NCI-H2227 (cell line): ENCODE results near the gene TNF.

ENCODE experiments used
- DNase-seq: peaks from one replicate; lab custom pipeline; 2025; ENCODE audit not compliant: unreplicated experiment; lab: John Stamatoyannopoulos, UW

The TNF gene

GRCh38 chr6:31575335-31575901, at the start of gene TNF:
TSS of gene TNF (plus strand) at chr6:31575565. CDS start at chr6:31575742, 177 bp downstream.
- no peak for DNase-seq

GRCh38 chr6:31525932-31526591, 49.3 kb upstream of the TNF start:
- no peak for DNase-seq

GRCh38 chr6:31528307-31528777, 47.0 kb upstream of the TNF start:
- no peak for DNase-seq

DNA sequence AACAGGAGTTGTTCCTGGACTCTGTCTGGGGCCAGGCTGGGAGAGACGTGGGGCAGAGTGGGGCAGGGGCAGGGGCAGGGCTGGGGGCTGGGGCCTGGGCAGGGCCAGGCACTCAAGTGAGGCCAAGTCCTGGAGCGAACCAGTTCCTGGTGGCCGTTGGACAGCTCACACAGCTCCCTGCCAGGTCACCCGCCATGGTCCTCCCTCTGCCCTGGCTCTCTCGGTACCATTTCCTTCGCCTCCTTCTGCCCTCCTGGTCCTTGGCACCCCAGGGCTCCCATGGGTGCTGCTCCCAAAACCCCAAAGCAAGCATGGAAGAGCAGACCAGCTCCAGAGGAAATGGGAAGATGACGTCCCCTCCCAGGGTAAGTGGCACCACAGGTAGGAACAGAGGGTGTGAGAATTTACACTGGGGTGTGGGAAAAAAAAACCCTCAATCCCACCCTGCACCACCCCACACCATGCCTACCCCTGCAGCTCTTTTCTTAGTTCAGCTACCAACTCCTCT, 46.5 kb upstream of the TNF start, which contains the start of gene MCCD1:
Gene MCCD1 (plus strand): TSS at position 142 of the 508 bp plus-strand sequence. CDS start 53 bp downstream, at position 195.
- no peak for DNase-seq

- DNase-seq: no peak
These were observed 45.8 kb upstream of the TNF start for GRCh38 chr6:31529329-31530150.

DNA sequence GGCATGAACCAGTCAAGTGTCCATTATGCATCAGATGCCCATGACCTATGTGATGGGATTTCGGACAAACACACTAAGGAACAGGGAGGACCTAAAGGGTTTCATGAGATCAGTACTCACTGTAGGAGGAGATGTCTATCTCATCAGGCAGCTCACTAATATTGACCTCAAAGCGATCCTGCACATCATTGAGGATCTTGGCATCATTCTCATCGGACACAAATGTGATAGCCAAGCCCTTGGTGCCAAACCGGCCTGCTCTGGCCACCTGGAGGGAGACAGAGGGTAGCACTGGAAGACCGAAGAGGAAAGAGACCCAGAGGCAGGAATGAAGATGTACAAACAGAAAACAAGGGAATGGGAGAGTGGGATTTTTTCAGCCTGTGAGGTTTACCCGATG, 44.7 kb upstream of the TNF start:
- no peak for DNase-seq

DNA sequence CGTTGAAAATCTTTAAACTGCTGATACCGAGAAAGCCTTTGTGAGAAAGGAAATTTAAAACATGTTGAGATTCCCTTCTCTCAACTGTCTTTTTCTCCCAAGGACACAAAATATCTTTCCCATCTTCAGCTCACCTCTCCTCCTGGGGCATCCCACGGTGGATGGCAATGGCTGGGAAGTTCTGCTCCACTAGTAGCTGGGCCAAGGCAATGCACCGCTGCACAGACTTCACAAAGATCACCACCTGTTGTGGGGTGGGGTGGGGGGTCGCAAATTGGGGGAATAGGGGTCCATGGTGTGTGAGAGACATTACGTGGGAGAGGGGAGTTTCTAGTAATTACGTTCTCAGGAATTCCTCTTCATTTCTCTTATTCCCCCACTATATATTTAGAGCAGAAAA, 44.2 kb upstream of the TNF start:
- DNase-seq: no peak

DNA sequence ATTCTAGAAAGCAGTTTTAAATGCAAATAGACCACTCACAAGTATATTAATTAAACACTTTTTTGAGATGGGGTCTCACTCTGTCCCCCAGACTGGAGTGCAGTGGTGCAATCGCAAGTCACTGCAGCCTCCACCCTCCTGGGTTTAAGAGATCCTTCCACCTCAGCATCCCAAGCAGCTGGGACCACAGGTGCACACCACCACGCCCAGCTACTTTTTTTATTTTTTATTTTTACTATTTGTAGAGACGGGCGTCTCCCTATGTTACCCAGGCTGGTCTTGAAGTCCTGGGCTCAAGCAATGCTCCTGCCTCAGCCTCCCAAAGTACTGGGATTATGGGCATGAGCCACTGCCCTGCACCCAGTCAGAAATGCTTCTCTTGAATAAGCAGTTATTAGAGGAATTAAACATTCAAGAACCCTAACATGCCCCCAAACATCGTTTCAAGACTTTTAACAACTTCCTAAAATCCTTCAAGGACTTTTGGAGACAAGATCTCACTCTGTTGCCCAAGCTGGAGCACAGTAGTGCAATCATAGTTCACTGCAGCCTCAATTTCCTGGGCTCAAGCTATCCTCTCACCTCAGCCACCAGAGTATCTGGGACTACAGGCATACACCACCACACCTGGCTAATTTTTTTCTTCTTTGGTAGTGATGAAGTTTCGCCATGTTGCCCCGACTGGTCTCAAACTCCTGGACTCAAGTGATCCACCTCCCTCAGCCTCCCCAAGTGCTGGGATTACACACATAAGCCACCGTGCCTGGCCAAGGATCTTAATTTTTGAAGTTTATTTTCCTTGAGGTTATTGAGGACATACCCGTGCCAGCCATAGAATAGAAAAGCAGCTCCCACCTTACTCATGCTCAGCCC, 43.4 kb upstream of the TNF start:
- DNase-seq: no peak

DNA sequence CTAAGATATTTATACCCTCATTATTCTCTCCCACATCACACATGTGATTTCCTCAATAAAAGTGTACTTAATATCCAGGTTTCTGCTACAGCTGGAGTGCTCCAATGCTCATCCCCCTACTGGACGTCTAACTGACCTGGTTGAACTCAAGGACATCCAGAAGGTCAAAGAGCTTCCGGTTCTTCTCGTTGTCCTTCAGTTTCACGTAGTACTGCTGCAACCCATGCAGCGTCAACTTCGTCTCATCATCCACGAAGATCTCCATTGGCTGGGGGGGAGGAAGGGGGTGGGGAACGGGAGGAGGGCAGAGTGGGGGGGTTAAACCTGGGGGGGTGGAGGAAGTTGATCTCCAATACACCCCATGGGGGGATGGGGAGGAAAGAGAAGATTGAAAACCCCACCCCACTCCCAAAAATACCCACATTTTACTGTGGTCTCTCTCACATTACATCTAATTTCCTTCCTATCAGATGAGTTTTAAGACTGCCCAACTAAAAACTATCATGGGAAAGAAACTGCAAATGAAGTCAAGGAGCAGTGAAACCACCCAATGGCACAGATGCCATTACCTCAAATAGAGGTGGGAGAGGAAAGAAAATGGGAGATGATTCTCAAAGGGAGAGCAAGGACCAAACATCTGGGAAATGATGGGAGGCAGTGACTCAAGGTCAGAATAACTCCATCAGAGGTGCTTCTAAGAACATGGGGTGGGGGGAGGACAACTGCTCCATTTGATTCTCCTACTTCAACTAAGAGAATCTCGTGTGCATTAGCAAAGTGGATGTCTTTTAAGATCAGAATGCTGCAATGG, 42.5 kb upstream of the TNF start:
- no peak for DNase-seq

DNA sequence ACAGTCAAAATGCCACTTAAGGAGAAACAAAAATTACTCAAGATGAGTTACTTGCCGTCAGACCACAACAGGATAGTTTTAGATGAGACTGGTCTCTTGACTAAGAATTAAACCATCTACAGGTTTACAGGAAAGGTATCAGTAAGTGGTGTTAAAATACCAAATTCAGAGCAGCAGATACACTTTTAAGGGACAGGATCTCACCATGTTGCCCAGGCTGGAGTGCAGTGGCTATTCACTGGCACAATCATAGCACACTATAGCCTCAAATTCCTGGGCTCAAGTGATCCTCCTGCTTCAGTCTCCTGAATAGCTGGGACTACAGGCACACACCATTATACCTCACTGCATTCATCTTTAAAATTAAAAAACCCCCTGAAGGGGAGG, 41.9 kb upstream of the TNF start:
- DNase-seq: no peak

DNA sequence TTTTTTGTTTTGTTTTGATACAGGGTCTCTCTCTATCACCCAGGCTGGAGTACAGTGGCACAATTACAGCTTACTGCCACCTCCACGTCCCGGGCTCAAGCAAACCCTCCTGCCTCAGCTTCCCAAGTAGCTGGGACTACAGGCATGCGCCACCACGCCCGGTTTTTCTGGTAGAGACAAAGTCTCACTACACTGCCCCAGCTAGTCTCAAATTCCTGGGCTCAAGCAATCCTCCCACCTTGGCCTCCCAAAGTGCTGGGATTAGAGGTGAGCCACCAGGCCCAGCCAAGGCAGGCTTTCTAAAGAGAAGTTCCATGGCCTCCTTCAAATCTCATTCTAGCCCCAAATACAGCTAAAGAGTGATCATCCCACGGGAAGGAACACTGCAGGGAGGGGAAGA, 41.4 kb upstream of the TNF start:
- DNase-seq: no peak

GRCh38 chr6:31534521-31535040, 40.8 kb upstream of the TNF start:
- DNase-seq: no peak

- no peak for DNase-seq
These were observed 39.6 kb upstream of the TNF start for GRCh38 chr6:31535538-31536324.

DNA sequence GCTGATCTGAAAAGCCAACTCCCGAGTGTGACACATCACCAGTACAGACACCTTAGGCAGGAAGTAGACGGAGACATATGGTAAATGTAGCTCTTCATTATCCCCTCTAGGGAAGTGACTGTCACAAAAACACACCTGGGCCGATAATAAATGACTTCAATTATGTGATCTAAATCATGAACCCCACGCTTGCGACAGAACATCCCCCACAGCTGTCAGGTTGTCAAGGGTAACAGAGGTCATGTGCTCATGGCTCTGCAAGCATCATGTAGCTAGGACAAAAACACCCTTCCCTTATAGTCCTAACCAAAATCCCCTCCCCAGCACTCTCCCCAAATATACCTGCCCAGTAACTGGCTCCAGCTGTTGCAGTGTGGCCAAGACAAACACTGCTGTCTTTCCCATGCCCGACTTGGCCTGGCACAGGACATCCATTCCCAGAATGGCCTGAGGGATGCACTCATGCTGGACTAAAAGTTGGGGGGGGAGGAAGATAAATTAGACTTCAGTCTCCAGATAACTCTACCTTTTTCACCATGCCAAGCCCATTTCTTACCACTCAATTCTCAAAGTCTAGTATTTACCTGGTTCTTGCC, 36.5 kb upstream of the TNF start:
- no peak for DNase-seq

DNA sequence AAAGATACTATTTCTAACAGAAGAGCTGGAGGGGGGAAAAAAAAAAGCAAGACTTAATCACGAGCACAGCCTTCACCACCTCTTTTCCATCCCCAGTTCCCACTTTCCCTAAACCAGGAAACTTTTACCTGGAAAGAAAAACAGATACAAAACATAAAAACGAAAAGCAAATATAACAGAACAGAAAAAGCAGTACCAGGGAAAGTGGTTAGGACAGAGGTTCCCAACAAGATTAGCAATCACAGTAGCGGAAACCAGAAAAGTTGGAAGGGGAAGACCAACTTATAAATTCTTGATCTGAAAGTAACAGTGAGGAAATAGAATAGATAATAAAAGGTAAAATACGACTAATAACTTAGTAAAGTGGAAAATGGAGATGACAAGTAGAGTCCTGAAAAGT, 34.7 kb upstream of the TNF start:
- DNase-seq: no peak

GRCh38 chr6:31541059-31541657, 34.2 kb upstream of the TNF start:
- DNase-seq: peak; percentile 76

- peak; percentile 97 for DNase-seq
These were observed 33.5 kb upstream of the TNF start, which contains the start of gene DDX39B for GRCh38 chr6:31541658-31542521. TSS of gene DDX39B (minus strand) at chr6:31542003. CDS start at chr6:31540532, 1,471 bp downstream.
